Thymus (tissue), 11 donors: ENCODE data around the gene HOXB1. TPM values are rescaled to one million over a fixed set of nuclear protein-coding genes. Genes with fewer than 3 reads are reported as not detected.
A peak's percentile ranks its signal among the peaks of the same experiment; 100 is the strongest.

ENCODE experiments used
- DNase-seq, 9 donors: peaks; one replicate each; pipeline ENCODE4 v3.0.0-alpha.2; 2013; ENCODE audit warnings: low spot score in 9 of 9, low read depth in 6 of 9, missing footprints in 1 of 9
- H3K27ac ChIP-seq, 2 donors: one replicate each; pipeline ENCODE4 v1.5.1; 2013; ENCODE audit warnings: control low read depth in 1 of 2, low read depth in 1 of 2, low read length in 1 of 2, mild to moderate bottlenecking in 1 of 2, moderate library complexity in 1 of 2
- H3K27me3 ChIP-seq, 2 donors: one replicate each; pipeline ENCODE4 v1.5.1; 2013; ENCODE audit warnings: low read length in 1 of 2; ENCODE audit not compliant: control insufficient read depth in 2 of 2, insufficient read depth in 1 of 2
- H3K36me3 ChIP-seq, 2 donors: one replicate each; pipeline ENCODE4 v1.5.1; 2013; ENCODE audit warnings: low read length in 1 of 2, mild to moderate bottlenecking in 1 of 2, moderate library complexity in 1 of 2; ENCODE audit not compliant: control insufficient read depth in 2 of 2, insufficient read depth in 2 of 2
- H3K4me1 ChIP-seq, 2 donors: one replicate each; pipeline ENCODE4 v1.5.1; 2013; ENCODE audit warnings: low read length in 2 of 2; ENCODE audit not compliant: control insufficient read depth in 2 of 2, insufficient read depth in 2 of 2
- H3K4me3 ChIP-seq, 2 donors: one replicate each; pipeline ENCODE4 v1.5.1; 2013; ENCODE audit warnings: low read length in 2 of 2, control low read depth in 1 of 2, mild to moderate bottlenecking in 1 of 2
- H3K9me3 ChIP-seq, 2 donors: one replicate each; pipeline ENCODE4 v1.5.1; 2013; ENCODE audit warnings: low read length in 1 of 2, mild to moderate bottlenecking in 1 of 2; ENCODE audit not compliant: control insufficient read depth in 2 of 2, insufficient read depth in 1 of 2
- WGBS: extraction: QIAGEN DNeasy Blood & Tissue Kit; methylation state at CpG from one replicate; pipeline ENCODE4 v1.1.7; 2013; 5-methylcytosine and 5-hydroxymethylcytosine counted together
- polyA plus RNA-seq: library from polyadenylated mRNA; stranded (reverse); fragments of 200-250 nt; gene quantifications from one replicate; pipeline ENCODE4 v1.2.3, GENCODE V29; 2013
- total RNA-seq: library from RNA; stranded (reverse); fragments of 120-200 nt; gene quantifications from one replicate; pipeline ENCODE4 v1.2.4, GENCODE V29; 2013
- donor health status: healthy.

Gene HOXB1
- total and polyA plus RNA-seq, 2 donors: 0.11 TPM; not detected in 1

DNA sequence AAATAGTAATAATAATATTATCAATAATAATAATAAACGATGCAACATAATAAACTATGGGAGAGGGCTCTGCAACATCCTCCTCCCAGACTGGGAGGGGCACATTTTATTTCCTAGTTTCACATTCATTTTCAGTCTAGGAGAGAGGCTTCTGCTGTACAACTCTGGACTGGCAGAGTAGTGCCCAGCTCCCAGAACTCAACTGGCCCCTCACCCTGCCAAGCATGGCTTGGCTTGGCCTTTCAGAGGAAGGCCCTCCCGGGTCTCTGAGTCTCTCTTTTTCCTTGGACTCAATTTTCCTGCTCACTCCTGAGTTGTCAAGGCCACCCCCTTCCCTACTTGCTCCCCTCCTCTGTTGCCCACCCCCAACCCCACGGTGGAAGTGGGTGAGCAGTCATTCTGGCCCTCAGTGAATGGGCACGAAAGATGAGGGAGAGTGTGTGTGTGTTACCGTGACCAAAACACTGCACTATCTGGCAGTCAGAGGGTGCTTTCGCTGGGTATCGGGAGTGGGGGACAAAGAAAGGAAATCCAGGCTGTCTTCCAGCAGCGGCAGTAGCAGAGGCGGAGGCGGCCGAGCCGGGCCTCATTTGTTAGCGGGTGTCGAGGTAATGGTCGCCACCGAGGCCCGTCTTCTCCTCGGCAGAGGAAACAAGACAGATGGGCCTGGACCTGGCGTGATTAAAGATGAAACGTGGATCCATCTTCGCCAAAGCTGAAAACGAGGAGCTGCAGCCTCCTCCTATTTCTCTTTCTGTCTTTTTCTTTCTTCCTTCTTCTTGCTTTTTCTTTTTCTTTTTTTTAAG, 45.1 kb upstream of the HOXB1 start:
- Histone ChIP-seq H3K9me3 (peaks cover 0 to 4% of the 10 kb centered on the region in 2 donors), H3K27me3 (peaks cover 47 to 86% of the 10 kb centered on the region in 2 donors), H3K4me1 (peaks cover 16 to 28% of the 10 kb centered on the region in 2 donors), H3K27ac (peak overlapping the region in 1 of 2 donors; percentile 18), H3K4me3 (no peak overlapping the region), H3K36me3 (no peaks in the 10 kb centered on the region)
- no peak for DNase-seq
- 80% methylated on average over 22 of the region's 22 CpGs for WGBS

DNA sequence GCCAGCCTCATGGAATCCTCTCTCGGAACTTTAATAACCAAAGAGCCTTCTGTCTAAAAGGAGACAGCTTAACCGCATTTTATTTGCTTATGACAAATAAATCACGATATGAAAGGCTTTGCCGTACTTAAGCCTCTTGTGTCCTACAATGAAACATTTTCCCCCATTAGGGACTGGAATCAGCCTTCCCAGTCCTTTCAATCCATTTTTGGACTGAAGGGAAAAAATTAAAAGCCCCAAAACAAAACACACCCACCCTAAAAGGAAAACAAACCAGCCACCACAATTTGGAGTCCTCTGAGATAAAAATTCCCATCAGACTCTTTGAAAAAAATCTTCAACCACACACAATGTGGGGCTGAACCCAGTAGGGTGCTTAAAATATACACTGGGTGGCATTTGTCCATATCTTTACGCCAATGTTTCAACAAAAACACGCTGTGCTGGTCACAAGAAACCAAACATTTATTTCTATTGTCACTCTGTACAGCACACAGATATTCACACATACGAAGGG, 44.3 kb upstream of the HOXB1 start:
- no peak for DNase-seq
- WGBS: 90% methylated on average over 7 of the region's 7 CpGs
- no peak overlapping the region for H3K27ac ChIP-seq
- H3K9me3 ChIP-seq: peaks cover 0 to 4% of the 10 kb centered on the region in 2 donors
- no peaks in the 10 kb centered on the region for H3K36me3 ChIP-seq
- peaks cover 40 to 86% of the 10 kb centered on the region in 2 donors for H3K27me3 ChIP-seq
- H3K4me1 ChIP-seq: peaks cover 16 to 28% of the 10 kb centered on the region in 2 donors
- H3K4me3 ChIP-seq: no peak overlapping the region

DNA sequence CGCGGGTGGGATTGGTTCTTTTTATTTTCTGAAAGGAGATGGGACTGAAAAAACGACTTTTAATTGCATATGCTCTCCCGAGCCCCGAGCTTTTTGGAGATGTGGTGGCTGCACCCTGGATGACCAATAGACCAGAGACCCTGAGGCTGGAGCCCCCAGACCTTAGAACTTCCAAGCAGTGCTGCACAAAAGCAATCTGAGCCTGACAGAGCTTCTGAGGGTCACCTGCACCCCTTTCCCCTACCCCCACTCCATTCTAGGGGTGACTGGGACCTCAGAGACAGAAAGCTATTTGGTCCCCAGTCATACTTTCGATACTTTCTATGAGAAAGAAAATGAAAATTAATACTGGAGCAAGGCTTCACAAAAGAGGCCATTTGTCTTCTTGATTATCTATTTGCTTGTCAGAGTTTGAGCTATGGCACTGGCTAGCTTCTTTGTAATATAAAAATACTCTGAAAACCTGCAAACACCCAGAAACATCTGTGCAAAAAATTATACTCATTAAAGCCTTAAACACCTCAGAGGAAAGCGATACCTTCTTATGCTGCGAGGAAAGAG, 43.8 kb upstream of the HOXB1 start:
- WGBS: 90% methylated on average over 8 of the region's 8 CpGs
- Histone ChIP-seq H3K9me3 (peaks cover 0 to 4% of the 10 kb centered on the region in 2 donors), H3K27ac (no peak overlapping the region), H3K36me3 (no peaks in the 10 kb centered on the region), H3K27me3 (peaks cover 39 to 86% of the 10 kb centered on the region in 2 donors), H3K4me1 (peaks cover 16 to 28% of the 10 kb centered on the region in 2 donors), H3K4me3 (no peak overlapping the region)
- no peak for DNase-seq

DNA sequence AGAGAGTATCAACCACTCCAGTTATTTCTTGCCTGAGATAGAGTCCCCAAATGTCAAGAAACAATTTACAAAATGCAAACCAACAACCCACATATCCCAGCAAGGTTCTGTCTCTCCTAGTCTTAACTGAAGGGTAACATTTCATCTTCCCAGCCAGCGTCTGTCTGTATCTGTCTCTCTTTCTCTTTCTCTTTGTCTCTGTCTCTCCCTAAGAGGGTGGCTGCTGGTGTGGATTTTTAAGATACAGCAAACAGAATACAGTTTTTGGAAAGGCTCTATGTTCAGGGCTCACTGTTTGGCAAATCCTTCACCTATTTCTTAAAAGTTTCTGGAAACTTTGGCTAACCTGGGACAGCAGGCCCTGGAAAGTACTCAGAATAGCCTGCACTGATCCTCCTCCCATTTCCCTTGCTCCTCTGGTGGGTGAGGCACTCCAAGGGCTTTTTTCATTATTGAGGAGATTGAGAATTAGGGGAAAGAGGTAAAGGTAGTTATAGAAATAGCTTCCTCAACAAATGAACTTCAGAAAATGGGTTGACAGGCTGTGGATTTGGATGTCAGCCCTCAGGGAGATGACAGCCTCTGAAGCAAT, 41.1 kb upstream of the HOXB1 start:
- H3K27ac ChIP-seq: no peak overlapping the region
- DNase-seq: no peak
- no peaks in the 10 kb centered on the region for H3K36me3 ChIP-seq
- peaks cover 1 to 11% of the 10 kb centered on the region in 2 donors for H3K4me1 ChIP-seq
- 93% methylated on average over 1 of the region's 1 CpG for WGBS
- H3K9me3 ChIP-seq: peaks cover 0 to 4% of the 10 kb centered on the region in 2 donors
- H3K4me3 ChIP-seq: no peak overlapping the region
- H3K27me3 ChIP-seq: peaks cover 30 to 89% of the 10 kb centered on the region in 2 donors

DNA sequence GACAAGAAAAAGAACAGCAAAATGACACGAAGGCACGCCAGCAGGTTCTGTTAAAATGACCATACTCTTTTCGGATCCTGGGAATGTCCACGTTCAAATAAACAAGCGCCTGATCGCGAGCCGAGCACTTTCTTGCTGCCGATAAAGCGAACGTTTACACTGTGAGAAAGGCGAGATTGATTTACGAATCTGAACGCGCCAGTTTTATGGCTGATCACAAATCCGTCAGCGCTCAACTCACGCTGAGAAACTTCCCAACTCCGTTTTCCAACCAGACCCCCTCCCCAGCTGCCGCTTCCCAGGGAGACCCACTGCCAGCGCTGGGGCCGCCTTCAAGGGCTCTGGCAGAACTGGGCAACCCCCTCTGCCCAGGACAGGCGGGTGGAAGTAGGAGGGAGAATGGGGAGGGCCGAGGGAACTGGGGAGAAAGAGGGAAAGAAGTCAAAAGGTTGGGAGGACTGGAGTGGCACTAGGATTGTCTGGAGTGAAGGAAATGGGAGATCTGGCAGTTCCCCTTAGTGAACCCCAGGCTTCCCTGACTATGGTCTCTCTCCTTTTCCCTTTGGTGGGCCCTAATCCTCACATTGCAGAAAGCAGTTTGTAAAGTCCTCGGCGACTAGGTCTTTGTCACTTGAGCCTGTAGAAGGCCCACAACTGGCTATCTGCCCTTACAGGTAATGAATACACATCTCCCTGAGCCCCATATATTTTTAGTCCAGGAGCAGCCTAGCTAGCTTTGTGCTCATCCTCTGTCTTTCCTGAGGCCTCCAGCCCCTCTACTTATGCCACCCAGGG, 40.4 kb upstream of the HOXB1 start:
- no peaks in the 10 kb centered on the region for H3K9me3 ChIP-seq
- peaks cover 27 to 89% of the 10 kb centered on the region in 2 donors for H3K27me3 ChIP-seq
- 85% methylated on average over 26 of the region's 26 CpGs for WGBS
- no peak overlapping the region for H3K27ac ChIP-seq
- DNase-seq: no peak
- H3K4me3 ChIP-seq: no peak overlapping the region
- H3K4me1 ChIP-seq: peaks cover 0 to 8% of the 10 kb centered on the region in 2 donors
- no peaks in the 10 kb centered on the region for H3K36me3 ChIP-seq

DNA sequence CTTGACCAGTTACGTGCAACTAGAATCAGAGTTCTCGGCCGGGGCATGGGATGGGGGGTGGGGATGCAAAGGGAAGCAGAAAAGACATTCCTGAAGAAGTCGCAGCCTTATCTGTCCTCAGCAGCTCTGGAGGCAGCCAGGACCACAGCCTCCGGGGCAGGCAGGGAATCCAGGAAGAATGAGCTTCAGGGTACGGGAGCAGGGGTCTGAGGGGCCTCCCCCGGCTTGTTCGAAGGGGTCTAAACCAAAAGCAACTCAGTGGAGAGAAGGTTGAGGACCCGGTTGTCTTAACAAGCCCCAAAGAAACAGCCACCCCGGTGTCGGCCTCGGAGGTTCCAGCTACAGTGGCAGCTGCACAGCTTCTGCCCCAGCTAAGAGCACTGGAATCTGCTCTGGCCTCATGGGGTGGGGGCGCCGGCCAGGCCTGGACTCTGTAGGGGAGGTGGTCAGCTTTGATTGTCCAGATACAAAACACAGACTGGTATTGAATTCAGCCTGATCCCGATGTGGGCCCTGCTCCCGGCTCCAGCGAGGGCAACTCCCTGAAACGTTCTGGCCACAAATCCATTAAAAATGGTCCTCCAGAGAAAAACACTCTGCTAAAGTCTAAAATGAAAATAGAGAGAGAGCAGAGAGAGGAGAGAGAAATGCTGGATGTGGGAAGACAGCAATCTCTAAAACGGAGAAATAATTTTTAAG, 39.7 kb upstream of the HOXB1 start:
- WGBS: 78% methylated on average over 19 of the region's 19 CpGs

DNA sequence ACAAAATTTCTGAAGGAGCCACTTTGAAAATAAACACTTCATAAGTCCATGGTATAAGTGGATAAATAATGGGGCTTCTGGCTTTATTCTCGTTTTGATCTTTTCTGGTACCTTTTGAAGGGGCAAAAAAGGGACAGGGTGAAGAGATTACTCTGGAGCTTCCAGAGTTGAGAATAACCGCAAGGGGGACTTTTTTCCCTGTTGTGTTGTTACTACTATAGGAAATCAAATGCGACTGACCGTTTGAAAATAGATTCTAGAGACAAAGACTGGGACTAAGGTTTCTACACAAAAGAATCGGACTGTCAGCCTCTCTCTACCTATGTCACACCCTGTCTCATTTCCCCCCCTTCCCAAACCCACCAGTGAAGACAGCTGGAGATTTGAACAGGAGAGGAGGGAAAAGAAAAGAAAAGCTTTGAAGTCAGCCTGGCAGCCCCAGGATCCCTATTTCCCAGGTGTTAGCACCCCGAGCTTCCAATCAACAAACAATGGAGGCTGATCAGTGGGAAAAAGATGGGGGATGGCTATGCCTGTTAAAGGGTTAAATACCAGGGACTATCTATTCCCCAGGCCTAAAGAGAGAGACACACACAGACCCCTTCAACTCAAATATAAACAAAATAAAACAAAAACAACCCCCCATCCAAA, 39.0 kb upstream of the HOXB1 start:
- no peak for DNase-seq
- no peak overlapping the region for H3K4me3 ChIP-seq
- H3K27me3 ChIP-seq: peaks cover 22 to 92% of the 10 kb centered on the region in 2 donors
- WGBS: 94% methylated on average over 6 of the region's 6 CpGs
- H3K4me1 ChIP-seq: peaks cover 0 to 8% of the 10 kb centered on the region in 2 donors
- H3K36me3 ChIP-seq: no peaks in the 10 kb centered on the region
- H3K27ac ChIP-seq: no peak overlapping the region
- H3K9me3 ChIP-seq: no peaks in the 10 kb centered on the region

More for the DNA sequence above, 39.7 kb upstream of the HOXB1 start:
- Histone ChIP-seq H3K27ac (no peak overlapping the region), H3K4me3 (no peak overlapping the region), H3K36me3 (no peaks in the 10 kb centered on the region), H3K27me3 (peaks cover 20 to 89% of the 10 kb centered on the region in 2 donors), H3K4me1 (peaks cover 0 to 8% of the 10 kb centered on the region in 2 donors), H3K9me3 (no peaks in the 10 kb centered on the region)
- DNase-seq: no peak

DNA sequence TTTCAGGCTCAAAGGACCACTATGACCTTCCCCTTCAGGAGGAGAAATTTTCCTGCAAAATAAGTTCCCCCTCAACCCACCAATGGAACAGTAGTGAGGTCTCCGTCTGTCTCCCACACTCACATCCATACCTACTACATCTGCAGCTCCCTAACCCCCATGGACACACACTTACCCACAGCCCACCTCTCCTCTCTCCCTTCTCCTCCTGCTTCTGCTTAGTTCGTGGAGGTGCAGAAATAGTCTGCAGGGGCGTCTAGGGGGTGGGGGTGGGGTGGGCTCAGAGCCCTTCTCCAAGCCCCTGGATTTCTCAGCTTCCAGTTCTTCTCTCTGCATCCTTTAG, 38.4 kb upstream of the HOXB1 start:
- Histone ChIP-seq H3K4me1 (peaks cover 0 to 11% of the 10 kb centered on the region in 2 donors), H3K27ac (no peak overlapping the region), H3K9me3 (no peaks in the 10 kb centered on the region), H3K4me3 (no peak overlapping the region), H3K27me3 (peaks cover 22 to 92% of the 10 kb centered on the region in 2 donors), H3K36me3 (no peaks in the 10 kb centered on the region)
- DNase-seq: no peak
- 78% methylated on average over 3 of the region's 3 CpGs for WGBS
